Measurements from ENCODE around the gene NABP1. TPM values are rescaled to one million over a fixed set of nuclear protein-coding genes. Genes with fewer than 3 reads are reported as not detected.

NABP1 gene
- total RNA-seq, 1 donor from 2014 or later: 10.3 TPM

GRCh38 chr2:191705701-191706100 is 27.8 kb downstream of the NABP1 start:
- no peak for DNase-seq (ENCODE audit: low read depth in 2 of 2)

GRCh38 chr2:191706791-191707190 is 28.9 kb downstream of the NABP1 start:
- DNase-seq (ENCODE audit: low read depth in 2 of 2): no peak

GRCh38 chr2:191707542-191707941 is 29.6 kb downstream of the NABP1 start:
- no peak for DNase-seq (ENCODE audit: low read depth in 2 of 2)

- no peak for DNase-seq (ENCODE audit: low read depth in 2 of 2)
Observed at GRCh38 chr2:191710411-191710900, 32.5 kb downstream of the NABP1 start.

- DNase-seq (ENCODE audit: low read depth in 2 of 2): no peak
Observed at GRCh38 chr2:191711621-191712020, 33.7 kb downstream of the NABP1 start.

- no peak for DNase-seq (ENCODE audit: low read depth in 2 of 2)
Observed at GRCh38 chr2:191713837-191714236, 35.9 kb downstream of the NABP1 start.

GRCh38 chr2:191714925-191715324 is 37.0 kb downstream of the NABP1 start:
- DNase-seq (ENCODE audit: low read depth in 2 of 2): no peak

GRCh38 chr2:191715471-191715870 is 37.5 kb downstream of the NABP1 start:
- DNase-seq (ENCODE audit: low read depth in 2 of 2): no peak

GRCh38 chr2:191719261-191719660 is 41.3 kb downstream of the NABP1 start:
- DNase-seq (ENCODE audit: low read depth in 2 of 2): no peak

GRCh38 chr2:191719938-191720337 is 42.0 kb downstream of the NABP1 start:
- DNase-seq (ENCODE audit: low read depth in 2 of 2): no peak

GRCh38 chr2:191721331-191721730 is 43.4 kb downstream of the NABP1 start:
- DNase-seq (ENCODE audit: low read depth in 2 of 2): no peak

- DNase-seq (ENCODE audit: low read depth in 2 of 2): no peak
Observed at GRCh38 chr2:191724015-191724414, 46.1 kb downstream of the NABP1 start.

- peak in 1 of 2 donors; percentile 6 for DNase-seq (ENCODE audit: low read depth in 2 of 2)
Observed at GRCh38 chr2:191728750-191729624, 51.1 kb downstream of the NABP1 start.

- no peak for DNase-seq (ENCODE audit: low read depth in 2 of 2)
Observed at GRCh38 chr2:191730263-191730662, 52.3 kb downstream of the NABP1 start.

Other genes starting within 250 kb of the NABP1 start
- 282 and 296 TPM in 2 replicates for gene CAVIN2, start 169.0 kb downstream of the NABP1 start, total RNA-seq